NCI-H345 treated with DMSO at 0.1 percent for 48 hours (cell line): Measurements from ENCODE around the gene DHX35.

ENCODE experiments used
- DNase-seq: peaks from one replicate; lab custom pipeline; 2025; ENCODE audit not compliant: unreplicated experiment; lab: John Stamatoyannopoulos, UW

The DHX35 gene

DNA sequence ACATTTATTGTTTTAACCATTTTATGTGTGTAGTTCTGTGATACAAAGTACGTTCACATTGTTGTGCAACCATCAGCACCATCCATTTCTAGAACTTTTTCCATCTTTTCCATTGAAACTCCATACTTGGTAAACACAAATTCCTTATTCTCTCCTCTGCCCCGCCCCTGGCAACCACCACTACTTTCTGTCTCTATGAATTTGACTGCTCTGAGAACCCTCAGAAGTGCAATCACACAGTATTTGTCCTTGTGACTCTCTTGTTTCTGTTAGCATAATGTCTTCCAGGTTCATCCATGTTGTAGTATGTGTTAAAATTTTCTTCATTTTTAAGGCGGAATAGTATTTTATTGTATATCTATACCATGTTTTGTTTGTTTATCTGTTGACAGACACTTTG, 56.9 kb downstream of the DHX35 start:
- DNase-seq = no peak

DNA sequence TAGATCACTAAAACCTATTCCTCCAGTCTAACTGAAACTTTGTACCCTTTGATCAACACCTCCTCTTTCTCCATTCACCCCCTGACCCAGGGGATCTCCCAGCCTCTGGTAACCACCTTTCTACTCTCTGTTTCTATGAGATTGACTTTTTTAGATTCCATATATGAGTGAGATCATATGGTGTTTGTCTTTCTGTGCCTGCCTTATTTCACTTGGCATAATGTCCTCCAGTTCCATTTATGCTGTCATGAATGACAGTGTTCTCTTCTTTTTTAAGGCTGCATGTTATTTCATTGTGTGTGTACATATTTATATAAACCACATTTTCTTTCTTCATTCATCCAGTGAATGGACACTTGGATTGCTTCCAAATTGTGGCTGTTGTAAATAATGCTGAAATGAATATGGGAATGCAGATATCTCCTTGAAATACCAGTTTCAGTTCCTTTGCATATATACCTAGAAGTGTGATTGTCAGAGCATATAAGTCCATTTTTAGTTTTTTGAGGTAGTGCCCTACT, 57.7 kb downstream of the DHX35 start:
- DNase-seq = no peak

GRCh38 chr20:39021748-39022147, 59.6 kb downstream of the DHX35 start:
- DNase-seq = no peak

DNA sequence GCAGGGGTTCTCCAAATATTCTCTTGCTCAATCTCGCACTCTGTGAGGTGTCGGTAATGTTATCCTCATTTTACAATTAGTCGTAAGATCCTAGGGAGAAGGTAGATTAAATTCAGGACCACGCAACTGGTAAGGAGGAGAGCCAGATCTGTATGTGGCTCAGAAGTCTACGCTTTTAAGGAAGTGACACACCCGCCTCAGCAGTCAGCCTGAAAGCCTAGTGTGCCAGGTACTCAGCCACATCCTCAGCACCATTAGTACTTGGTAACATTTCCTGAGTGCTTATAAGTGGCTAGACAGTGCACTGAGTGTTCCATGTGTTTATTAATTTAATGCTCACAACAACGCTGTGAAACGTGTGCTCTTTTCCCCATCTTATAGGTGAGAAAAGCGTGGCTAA, 63.7 kb downstream of the DHX35 start:
- no peak for DNase-seq

- peak; percentile 81 for DNase-seq
These were observed 67.2 kb downstream of the DHX35 start for GRCh38 chr20:39029364-39029763.

DNA sequence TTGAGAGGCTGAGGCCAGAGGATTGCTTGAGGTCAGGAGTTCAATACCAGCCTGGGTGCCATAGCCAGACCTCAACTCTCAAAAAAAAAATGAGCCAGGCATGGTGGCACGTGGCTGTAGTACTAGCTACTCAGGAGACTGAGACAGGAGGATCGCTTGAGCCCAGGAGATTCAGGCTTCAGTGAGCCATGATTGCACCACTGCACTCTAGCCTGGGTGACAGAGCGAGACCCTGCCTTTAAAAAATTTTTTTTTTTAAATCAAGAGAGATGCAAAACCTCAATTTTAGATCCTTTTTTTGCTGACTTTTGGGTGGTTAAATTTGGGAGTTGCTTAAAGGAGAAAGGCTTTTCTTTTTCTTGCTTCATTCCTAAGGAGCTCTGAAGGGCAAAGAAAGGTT, 70.9 kb downstream of the DHX35 start:
- DNase-seq = no peak

- no peak for DNase-seq
These were observed 73.9 kb downstream of the DHX35 start for GRCh38 chr20:39036011-39036410.

GRCh38 chr20:39036851-39037250, 74.7 kb downstream of the DHX35 start:
- DNase-seq = no peak

GRCh38 chr20:39038047-39038446, 75.9 kb downstream of the DHX35 start:
- no peak for DNase-seq

- DNase-seq = no peak
These were observed 76.4 kb downstream of the DHX35 start for GRCh38 chr20:39038495-39038894.

DNA sequence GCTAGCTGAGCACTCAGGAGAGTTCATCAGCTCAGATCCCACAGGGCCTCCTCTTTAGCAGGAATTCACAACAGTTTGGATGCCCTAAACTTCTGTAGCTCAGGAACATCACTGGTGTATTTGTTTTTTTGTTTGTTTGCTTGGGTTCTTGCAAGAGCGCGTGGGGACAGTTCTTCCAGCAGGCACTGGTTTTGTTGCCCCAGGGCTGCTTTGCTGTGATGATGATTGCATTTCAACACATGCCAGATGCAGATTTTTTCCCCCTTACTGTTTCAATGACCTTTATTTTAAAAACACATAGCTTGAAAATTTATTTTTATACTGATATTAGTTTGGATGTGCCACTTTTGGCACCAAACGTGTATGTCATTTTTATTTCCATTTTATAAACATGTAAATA, 77.1 kb downstream of the DHX35 start:
- DNase-seq = no peak

- DNase-seq = no peak
These were observed 78.0 kb downstream of the DHX35 start for GRCh38 chr20:39040116-39040515.

DNA sequence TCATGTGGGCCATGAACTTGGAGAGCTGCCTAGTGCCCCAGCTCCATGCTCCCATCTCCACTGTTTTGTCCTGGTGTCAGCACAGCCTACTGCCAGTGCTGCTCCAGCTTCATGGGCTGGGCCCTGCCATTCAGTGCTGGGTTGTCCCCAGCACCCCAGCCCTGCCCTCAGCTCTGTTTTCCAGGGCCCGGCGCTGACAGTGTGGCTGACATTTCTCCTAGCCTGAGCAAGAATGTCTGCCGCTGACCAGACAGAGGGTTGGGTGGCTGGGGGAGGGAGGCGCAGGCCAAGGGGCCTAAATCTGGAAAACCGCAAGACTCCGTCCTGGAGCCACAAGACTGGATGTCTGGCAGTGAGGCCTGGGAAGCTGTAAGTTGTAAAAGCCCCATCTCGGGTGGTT, 78.9 kb downstream of the DHX35 start:
- DNase-seq = no peak

DNA sequence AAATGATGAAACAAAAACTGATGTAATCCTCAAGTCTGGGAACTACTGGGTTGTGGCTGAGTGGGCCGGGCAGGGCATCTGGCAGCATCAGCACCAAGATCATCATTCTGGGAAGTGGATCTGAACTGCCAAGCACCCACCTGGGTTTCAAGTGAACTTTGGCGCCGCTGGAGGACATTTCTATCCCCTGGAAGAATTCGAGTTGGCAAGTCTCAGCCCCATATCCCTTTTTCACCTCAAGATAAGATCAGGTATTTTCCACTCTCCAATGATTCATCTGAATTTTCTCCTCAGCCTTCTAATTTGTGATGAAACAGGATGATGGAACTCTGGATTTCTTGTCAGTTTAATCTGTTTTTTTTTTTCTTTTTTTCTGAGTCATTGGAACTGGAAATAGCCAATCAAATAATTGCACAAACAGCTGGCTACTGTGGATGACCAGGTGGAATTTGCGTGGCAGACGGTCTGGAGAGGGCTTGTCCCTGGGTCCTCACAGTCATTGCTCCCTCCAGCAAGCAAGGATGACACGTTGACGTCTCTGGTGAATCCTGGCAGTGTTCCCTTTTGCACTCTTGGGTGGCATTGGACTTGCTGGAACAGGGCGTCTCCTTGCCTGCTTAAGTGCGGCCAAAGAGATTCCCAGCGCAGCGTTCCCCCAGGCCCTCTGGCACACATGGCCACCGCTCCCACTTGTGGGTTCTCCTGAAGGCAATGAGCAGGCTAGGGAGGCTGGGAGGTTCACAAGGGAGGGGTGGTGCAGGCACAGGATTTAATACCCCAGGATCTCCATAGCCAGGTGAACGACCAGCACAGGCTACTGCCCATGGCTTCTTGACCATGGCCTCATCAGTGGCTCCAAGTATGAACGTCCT, 80.4 kb downstream of the DHX35 start:
- no peak for DNase-seq

GRCh38 chr20:39044501-39044900, 82.4 kb downstream of the DHX35 start:
- DNase-seq = no peak

GRCh38 chr20:39045676-39046075, 83.5 kb downstream of the DHX35 start:
- no peak for DNase-seq

DNA sequence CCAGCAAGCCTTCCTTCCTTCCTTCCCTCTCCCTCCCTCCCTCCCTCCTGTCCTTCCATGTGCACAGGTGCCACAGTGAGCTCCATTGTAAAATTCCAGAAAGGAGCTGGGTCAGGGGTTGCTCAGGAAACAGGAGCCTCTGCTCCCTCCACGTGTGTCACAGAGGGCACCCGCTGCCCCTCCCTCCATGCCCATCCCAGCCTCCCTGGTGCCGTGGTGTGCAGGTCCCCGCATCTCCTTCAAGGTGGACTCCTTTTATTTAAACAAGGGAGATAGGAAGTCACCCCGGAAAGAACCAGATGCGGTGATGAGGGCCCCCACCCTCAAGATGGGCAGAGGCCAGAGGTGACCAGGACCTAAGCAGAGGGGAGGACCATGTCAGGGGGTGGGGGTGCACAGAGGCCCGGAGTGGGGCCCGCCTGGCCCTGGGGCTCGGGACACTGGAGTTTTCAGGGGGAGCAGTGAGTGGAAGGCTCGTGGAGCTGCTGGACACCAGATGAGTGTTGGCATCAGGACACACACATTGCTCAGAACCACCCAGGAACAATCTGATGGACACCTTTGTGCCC, 85.4 kb downstream of the DHX35 start:
- no peak for DNase-seq

DNA sequence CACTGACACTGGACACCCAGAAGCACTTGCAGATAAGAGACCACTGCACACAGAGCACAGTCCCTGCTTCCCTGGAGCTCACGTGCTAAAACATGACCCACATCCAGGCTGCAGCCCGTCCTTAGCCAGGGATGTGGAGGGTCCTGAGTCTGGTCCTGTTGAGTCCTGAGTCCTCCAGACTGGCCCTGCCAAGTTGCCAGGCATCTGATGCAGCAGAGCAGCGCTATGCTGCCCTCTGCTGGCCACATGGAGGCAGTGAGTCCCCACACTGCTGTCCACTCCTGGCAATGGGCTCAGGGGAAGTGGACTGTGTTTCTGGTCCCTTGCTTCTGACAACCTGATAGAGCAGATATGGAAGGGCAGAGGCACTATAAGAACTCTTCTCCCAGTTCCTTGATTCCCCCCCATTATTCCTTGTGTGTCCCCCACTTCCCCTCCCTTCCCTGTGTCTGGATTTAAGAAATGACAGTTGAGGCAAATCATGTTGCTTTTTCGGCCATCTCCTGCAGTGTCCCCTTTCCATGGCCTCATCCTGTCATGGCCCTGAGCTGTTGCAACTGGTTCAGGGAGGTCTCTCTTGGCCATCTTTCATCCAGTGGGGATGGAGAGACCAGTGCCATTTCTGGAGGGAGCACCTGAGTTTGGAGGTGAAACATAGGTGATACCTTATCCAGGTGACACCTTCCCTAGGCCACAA, 86.0 kb downstream of the DHX35 start:
- DNase-seq = peak; percentile 62

GRCh38 chr20:39049148-39049547, 87.0 kb downstream of the DHX35 start:
- DNase-seq = no peak

DNA sequence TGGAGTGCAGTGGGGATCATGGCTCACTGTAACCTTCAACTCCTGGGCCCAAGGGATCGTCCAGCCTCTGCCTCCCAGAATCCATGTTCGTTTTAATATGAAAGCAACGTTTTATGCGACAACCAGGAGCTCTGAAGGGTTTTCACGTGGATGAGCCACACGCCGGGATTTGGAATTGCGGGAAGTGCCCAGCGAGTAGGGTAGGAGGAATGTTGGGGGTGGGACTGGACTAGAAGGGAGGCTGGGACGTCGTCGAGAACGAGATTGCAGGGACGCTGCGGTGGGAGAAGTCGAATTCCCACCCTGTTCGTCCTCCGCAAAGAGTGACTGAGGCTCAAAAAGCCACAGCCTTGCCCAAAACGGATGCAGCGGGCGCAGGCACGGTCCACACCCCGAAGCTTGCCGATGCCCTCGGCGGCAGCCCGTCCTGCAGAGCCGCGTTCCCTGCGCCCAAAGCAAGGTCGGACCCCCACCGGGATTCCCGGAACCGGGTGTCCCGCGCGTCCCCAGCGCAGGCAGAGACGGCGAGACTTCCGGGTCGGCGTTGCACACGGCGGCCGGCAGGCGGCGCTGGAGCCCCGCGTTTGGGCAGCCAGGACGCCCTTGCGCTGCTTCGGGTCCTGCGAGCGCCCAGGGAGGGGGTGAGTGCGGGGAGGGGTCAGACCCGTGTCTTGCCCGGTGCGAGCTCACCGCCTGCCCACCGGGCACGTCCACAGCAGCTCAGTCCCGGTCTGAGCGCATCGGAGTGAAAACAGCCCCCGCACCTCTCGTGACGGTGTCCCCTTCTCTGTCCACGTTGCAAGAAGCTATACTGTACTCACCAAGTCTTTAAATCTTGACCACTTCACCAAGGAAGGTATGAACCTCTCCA, 87.8 kb downstream of the DHX35 start:
- DNase-seq = peak; percentile 81

GRCh38 chr20:39050555-39050902, 88.4 kb downstream of the DHX35 start:
- no peak for DNase-seq
